Stimulated activated CD4-positive, alpha-beta T cell treated with anti-CD3 and anti-CD28 coated beads, Interleukin-15, amount 100 ng/mL, for 24 hours (primary cell): ENCODE measurements around the gene SH3BP1.
A peak's percentile ranks its signal among the peaks of the same experiment; 100 is the strongest.
"Not testable (repeated sequence)": the region's sequence is repeated elsewhere in the genome, so short reads cannot be mapped to it uniquely, and the experiment has no call there.

ENCODE experiments used
- DNase-seq: peaks from one replicate; pipeline ENCODE4 v3.0.0-alpha.2; 2020

The SH3BP1 gene

DNA sequence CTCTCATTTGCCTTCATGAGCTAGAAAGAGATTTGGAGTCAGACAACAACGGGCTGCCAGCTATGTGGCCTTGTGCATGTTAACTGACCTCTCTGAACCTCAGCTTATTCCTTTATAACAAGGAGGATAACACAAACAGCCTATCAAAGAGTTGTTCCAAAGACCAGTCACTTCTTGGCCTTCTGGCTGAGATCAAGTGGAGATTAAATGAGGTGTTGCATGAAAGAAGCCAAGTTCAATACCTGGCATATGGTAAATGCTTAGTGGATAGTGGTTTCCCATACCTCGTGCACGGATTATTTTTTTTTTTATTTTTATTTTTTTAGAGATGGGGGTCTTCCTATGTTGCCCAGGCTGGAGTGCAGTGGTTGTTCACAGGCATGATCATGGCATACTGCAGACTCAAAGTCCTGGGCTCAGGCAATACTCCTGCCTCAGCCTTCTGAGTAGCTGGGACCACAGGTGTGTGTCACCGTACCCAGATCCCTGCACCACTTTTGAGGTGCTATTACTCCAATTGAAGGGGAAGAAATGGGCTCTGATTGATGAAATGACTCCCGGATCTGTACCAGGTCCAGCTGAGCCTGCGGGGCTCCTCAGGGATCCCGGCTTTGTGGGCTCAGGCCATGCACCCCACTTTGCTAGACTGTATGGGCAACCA is 40.9 kb downstream of the SH3BP1 start:
- no peak for DNase-seq

DNA sequence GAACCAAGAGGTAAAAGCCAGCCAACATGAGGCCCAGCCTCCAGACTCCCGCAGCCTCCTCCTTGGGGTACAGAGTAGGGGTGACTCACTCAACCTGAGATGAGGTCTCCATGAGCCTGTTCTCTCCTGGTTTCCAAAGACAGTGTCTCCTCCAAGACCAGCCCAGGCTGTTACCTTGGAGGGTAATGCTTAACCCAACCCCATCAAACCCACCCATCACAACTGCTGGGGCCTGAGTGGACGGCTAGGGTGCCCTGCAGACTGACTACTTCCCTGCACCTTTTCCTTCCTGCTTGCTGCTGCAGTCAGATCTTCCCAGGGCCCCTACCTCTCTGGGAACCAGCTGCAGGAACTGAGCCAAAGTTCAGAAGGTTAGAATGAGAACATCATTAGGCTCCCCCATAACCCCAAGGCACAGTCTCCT is 41.5 kb downstream of the SH3BP1 start:
- DNase-seq, result no peak

GRCh38 chr22:37681556-37682049 is 42.1 kb downstream of the SH3BP1 start:
- DNase-seq, result peak; percentile 85

GRCh38 chr22:37684803-37685615 is 45.5 kb downstream of the SH3BP1 start:
- no peak for DNase-seq

DNA sequence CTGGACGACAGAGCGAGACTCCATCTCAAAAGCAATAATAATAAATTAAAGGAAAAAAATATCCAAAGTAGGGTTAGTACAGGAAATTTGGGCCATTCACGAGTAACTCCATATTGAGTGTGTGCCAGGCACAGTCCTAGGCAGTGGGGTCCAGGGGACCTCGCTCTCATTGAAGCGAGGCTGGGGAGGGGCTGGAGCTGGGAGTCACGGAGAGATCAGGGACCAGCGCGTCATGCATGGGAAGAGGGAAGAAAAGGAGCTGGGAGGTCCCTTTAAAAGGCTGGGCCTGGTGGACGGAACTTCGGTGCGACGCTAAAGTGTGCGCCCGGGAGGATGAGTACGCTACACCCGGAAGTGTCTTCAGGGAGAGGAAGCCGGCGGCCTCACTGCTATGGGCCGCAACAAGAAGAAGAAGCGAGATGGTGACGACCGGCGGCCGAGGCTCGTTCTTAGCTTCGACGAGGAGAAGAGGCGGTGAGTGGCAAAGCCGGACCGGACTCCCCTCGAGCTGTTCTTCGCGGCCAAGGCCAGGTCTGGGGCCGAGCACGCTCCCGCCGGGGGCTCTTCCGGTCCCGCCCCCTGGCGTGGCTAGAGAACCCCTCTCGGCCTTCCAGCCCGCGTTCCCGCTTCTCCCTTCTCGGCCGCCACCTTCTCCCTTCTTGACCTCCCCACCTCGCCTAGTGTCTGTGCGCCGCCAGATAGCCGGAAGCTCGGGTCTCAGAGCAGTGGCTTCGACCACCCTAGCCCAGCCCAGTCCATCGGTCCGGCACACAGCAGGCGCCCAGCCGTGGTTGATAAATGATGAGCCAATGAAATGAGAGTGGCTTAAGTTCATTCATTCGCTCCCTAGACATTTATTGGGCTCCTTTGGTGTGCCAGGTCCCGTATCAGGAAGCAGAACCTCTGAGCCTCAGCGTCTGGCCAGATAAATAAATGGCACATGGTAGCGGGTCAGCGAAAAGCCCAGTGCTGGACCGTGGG is 46.8 kb downstream of the SH3BP1 start, which contains the start of gene NOL12:
NOL12 (plus strand) TSS at position 342 of the 981 bp plus-strand sequence; CDS start at position 392, 50 bp downstream.
- DNase-seq, result peak; percentile 82

GRCh38 chr22:37690407-37690806 is 50.9 kb downstream of the SH3BP1 start:
- no peak for DNase-seq

GRCh38 chr22:37690901-37691504 is 51.5 kb downstream of the SH3BP1 start:
- DNase-seq, result no peak

GRCh38 chr22:37692627-37693285 is 53.3 kb downstream of the SH3BP1 start:
- DNase-seq, result no peak

DNA sequence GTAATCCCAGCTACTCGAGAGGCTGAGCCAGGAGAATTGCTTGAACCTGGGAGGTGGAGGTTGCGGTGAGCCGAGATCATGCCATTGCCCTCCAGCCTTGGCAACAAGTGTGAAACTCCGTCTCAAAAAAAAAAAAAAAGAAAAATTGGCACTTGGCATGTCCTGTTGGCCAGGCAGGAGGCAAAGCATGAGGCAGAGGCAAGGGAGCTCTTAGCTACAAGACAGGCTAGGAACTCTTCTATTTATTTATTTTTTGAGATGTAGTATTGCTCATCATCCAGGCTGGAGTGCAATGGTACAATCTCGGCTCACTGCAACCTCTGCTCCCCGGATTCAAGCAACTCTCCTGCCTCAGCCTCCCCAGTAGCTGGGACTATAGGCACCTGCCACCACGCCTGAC is 54.7 kb downstream of the SH3BP1 start:
- not testable (repeated sequence) for DNase-seq

GRCh38 chr22:37696260-37696656 is 56.8 kb downstream of the SH3BP1 start:
- DNase-seq, result not testable (repeated sequence)

DNA sequence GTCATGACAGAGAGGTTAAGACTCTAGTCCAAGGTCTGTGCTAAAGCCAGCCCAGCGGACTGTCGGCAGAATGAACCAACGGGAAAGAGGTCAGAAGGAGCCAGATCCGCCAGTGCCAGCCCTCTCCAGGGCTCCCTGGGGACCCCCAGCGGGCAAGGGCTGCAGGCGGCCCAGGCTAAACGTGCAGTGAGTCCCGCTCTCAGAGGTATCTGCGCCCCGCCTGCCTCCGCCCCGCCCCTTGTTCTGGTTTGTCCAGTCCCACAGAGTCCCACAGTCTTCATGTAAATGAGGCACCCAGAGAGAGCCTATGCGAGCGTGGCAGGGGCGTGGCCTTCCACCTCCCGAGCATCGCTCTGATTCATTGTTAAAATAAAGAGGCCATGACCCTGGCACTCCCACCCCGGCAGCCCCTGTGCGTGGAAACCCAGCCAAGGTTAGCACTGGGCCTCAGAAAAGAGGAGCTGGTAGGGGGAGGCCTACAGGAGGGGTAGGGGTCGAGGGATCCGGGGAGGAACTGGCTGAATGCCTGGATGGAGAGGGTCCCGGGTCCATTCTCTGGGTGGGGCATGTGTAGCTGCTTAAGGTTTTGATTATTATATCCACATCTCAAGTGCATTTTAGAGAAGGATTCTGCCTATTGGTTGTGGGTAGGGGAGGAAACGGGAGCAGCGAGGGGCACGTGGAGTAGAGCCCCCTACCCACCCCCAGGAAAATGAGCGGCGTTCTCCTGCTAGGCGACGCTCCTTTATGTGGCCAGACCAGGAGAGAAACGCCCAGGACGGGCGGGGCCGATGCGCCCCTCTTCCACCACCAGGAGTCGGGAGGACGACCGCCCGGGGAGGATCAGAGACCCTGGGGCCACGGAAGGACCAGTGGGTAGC is 57.4 kb downstream of the SH3BP1 start, which contains the start of gene TRIOBP:
TRIOBP (plus strand) TSS at position 392 of the 881 bp plus-strand sequence. CDS start 4,318 bp downstream, outside the sequence.
- peak; percentile 93 for DNase-seq

- DNase-seq, result no peak
Measured at GRCh38 chr22:37697538-37697835, 58.0 kb downstream of the SH3BP1 start.

DNA sequence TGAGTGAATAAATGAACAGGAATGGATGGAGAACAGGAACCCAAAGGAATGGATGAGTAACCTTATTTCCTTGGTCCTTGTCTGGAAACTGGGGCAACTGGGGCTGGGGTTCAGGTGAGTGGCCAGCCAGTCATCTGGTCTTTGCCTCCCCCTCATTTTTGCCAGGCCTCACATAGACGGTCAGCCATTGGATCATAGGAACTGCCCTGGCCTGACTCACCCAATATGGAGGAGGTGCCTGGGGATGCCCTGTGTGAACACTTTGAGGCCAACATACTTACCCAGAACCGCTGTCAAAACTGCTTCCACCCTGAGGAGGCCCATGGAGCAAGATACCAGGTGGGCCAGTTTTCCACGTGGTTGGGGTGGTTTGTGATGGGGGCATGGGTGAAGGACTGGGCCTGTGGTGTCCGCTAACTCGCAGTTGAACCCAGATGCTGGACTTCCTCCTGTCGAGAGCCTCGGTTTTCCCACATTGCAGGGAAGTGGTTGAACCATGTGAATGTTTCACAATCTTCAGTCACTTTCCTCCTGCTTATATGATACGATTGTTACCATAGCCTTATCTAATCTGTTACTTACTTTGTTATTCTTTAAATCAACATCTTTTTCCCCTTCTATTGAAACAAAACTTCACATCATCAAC is 61.8 kb downstream of the SH3BP1 start:
- DNase-seq, result no peak

- DNase-seq, result no peak
Measured at GRCh38 chr22:37703906-37704305, 64.4 kb downstream of the SH3BP1 start.

GRCh38 chr22:37704645-37705044 is 65.2 kb downstream of the SH3BP1 start:
- no peak for DNase-seq

- no peak for DNase-seq
Measured at GRCh38 chr22:37705205-37705604, 65.7 kb downstream of the SH3BP1 start.
